WTC11 (cell line): ENCODE data around the gene QRICH2.

Source experiments
- ATF3 ChIP-seq: sonication (generic); formaldehyde crosslinking; conservative IDR thresholded peaks from 2 replicates; pipeline ENCODE4 v1.8.1; 2022; ENCODE audit warnings: mild to moderate bottlenecking, missing genetic modification reagents
- CTCF ChIP-seq: fragments of 200-600 bp; IDR thresholded peaks from 2 replicates; pipeline ENCODE4 v1.8.0; 2022; ENCODE audit warnings: antibody characterized with exemption
- NFYB ChIP-seq: sonication (generic); formaldehyde crosslinking; conservative IDR thresholded peaks from 2 replicates; pipeline ENCODE4 v1.8.0; 2022; ENCODE audit warnings: low read depth, missing genetic modification reagents
- TCF7 ChIP-seq: sonication (generic); formaldehyde crosslinking; IDR thresholded peaks from 2 replicates; pipeline ENCODE4 v1.8.0; 2022; ENCODE audit warnings: mild to moderate bottlenecking, low read depth, missing genetic modification reagents, moderate library complexity
- ZBTB21 ChIP-seq: sonication (generic); formaldehyde crosslinking; IDR thresholded peaks from 2 replicates; pipeline ENCODE4 v1.8.1; 2023; ENCODE audit warnings: mild to moderate bottlenecking, missing genetic modification reagents, borderline replicate concordance
- ZNF121 ChIP-seq: sonication (generic); formaldehyde crosslinking; IDR thresholded peaks from 2 replicates; pipeline ENCODE4 v1.8.0; 2023; ENCODE audit warnings: missing genetic modification reagents
- ZNF138 ChIP-seq: sonication (generic); formaldehyde crosslinking; conservative IDR thresholded peaks from 2 replicates; pipeline ENCODE4 v1.8.1; 2022; ENCODE audit warnings: mild to moderate bottlenecking, moderate library complexity, missing genetic modification reagents
- ZNF396 ChIP-seq: fragments of 250-450 bp; sonication (Bioruptor Pico); IDR thresholded peaks from 2 replicates; pipeline ENCODE4 v1.8.0; 2021; ENCODE audit warnings: mild to moderate bottlenecking, moderate library complexity, borderline replicate concordance
- TF ChIP-seq, protein P1 (sequence below): sonication (generic); formaldehyde crosslinking; IDR thresholded peaks from 2 replicates; pipeline ENCODE4 v1.8.1; 2022; ENCODE audit warnings: low read depth, missing genetic modification reagents, borderline replicate concordance
- TF ChIP-seq, protein P2 (sequence below): sonication (generic); formaldehyde crosslinking; IDR thresholded peaks from 2 replicates; pipeline ENCODE4 v1.8.1; 2023; ENCODE audit warnings: mild to moderate bottlenecking, missing genetic modification reagents

DNA sequence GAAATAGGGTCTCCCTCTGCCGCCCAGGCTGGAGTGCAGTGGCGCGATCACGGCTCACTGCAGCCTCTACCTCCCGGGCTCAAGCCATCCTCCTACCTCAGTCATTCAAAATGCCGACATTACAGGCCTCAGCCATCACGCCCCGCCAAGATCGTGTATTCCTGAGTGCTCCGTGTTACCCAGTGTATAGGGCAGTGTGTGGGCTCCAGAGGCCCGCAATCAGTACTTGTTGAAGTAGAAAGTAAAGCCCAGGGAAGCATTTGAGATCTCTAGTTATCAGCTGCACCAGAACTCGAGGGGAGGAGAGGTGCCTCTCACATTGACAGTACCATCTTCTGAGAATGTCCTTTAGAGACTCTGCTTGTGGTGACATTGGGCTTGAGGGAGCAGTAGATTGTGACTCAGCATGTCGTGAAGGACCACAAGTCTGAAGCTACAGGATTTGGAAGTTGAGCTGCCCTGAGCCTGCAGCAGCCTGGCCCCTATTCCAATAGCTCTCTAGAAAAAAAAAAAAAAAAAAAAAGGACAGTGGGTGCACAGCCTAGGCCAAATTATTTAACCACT, 46.8 kb upstream of the QRICH2 start:
- TF ChIP-seq TCF7 (no peak), ATF3 (CRISPR knock-in tag) (no peak), CTCF (no peak), ZNF396 (CRISPR knock-in tag) (no peak), ZNF121 (CRISPR knock-in tag) (no peak), NFYB (CRISPR knock-in tag) (no peak), ZBTB21 (CRISPR knock-in tag) (no peak), ZNF138 (CRISPR knock-in tag) (no peak)
- TF ChIP-seq, protein P1, sequence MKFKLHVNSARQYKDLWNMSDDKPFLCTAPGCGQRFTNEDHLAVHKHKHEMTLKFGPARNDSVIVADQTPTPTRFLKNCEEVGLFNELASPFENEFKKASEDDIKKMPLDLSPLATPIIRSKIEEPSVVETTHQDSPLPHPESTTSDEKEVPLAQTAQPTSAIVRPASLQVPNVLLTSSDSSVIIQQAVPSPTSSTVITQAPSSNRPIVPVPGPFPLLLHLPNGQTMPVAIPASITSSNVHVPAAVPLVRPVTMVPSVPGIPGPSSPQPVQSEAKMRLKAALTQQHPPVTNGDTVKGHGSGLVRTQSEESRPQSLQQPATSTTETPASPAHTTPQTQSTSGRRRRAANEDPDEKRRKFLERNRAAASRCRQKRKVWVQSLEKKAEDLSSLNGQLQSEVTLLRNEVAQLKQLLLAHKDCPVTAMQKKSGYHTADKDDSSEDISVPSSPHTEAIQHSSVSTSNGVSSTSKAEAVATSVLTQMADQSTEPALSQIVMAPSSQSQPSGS (CRISPR knock-in tag): no peak
- TF ChIP-seq, protein P2, sequence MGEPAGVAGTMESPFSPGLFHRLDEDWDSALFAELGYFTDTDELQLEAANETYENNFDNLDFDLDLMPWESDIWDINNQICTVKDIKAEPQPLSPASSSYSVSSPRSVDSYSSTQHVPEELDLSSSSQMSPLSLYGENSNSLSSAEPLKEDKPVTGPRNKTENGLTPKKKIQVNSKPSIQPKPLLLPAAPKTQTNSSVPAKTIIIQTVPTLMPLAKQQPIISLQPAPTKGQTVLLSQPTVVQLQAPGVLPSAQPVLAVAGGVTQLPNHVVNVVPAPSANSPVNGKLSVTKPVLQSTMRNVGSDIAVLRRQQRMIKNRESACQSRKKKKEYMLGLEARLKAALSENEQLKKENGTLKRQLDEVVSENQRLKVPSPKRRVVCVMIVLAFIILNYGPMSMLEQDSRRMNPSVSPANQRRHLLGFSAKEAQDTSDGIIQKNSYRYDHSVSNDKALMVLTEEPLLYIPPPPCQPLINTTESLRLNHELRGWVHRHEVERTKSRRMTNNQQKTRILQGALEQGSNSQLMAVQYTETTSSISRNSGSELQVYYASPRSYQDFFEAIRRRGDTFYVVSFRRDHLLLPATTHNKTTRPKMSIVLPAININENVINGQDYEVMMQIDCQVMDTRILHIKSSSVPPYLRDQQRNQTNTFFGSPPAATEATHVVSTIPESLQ (CRISPR knock-in tag): no peak
